HL-60 (cell line): Measurements from ENCODE around the gene ITGB1.

Source experiments
- DNase-seq, 2 experiments: peaks; one replicate each; pipeline ENCODE4 v3.0.0-alpha.2; 2010 to 2020; ENCODE audit warnings: low read depth in 1 of 2, low spot score in 1 of 2
- H3K27ac ChIP-seq: fragments of 250-450 bp; sonication (Bioruptor Pico); replicated peaks from 2 replicates; pipeline ENCODE4 v1.5.1; 2020; ENCODE audit warnings: mild to moderate bottlenecking, moderate library complexity
- H3K27me3 ChIP-seq: fragments of 250-450 bp; sonication (Bioruptor Pico); 2 replicates; pipeline ENCODE4 v1.5.1; 2021; ENCODE audit warnings: mild to moderate bottlenecking, moderate library complexity; ENCODE audit not compliant: insufficient read depth, poor library complexity, severe bottlenecking
- H3K4me3 ChIP-seq: replicated peaks from 2 replicates; pipeline ENCODE4 v1.5.1; 2011; ENCODE audit warnings: mild to moderate bottlenecking, control low read depth, low read length; ENCODE audit not compliant: insufficient read depth
- CTCF ChIP-seq: IDR thresholded peaks from one replicate; pipeline ENCODE4 v1.5.1; 2011; ENCODE audit warnings: low read length, control low read depth, inconsistent platforms; ENCODE audit not compliant: insufficient read depth
- GABPA ChIP-seq: IDR thresholded peaks from 2 replicates; pipeline ENCODE4 v1.6.1; 2012; ENCODE audit warnings: low read depth
- POLR2AphosphoS5 ChIP-seq: IDR thresholded peaks from 2 replicates; pipeline ENCODE4 v1.6.1; 2012; ENCODE audit warnings: low read depth
- REST ChIP-seq: IDR thresholded peaks from 2 replicates; pipeline ENCODE4 v1.6.1; 2012; ENCODE audit warnings: low read depth; ENCODE audit not compliant: insufficient replicate concordance
- SPI1 ChIP-seq: IDR thresholded peaks from 2 replicates; pipeline ENCODE4 v1.6.1; 2012; ENCODE audit warnings: low read depth, mild to moderate bottlenecking, borderline replicate concordance

ITGB1 gene

DNA sequence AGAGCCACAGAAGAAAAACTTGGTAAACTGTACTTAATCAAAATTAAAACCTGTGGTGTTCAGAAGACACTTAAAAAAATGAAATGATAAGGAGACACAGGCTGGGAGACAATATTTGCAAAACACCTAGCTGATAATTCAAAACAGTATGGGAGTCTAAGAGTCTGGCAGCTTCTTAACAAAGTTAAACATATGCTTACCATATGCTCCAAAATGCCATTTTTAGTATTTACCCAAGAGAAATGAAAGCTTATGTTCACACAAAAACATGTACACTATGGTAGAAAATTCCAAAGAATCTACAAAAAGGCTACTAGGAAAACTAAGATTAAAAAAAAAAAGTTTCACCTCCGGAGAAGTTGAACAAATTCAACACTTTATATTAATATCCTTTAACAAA, 48.6 kb downstream of the ITGB1 start:
- no peak for DNase-seq
- H3K4me3 ChIP-seq = no peak overlapping the region
- TF ChIP-seq REST (no peak), GABPA (no peak)
- H3K27ac ChIP-seq = no peak overlapping the region
- no peaks in the 10 kb centered on the region for H3K27me3 ChIP-seq

DNA sequence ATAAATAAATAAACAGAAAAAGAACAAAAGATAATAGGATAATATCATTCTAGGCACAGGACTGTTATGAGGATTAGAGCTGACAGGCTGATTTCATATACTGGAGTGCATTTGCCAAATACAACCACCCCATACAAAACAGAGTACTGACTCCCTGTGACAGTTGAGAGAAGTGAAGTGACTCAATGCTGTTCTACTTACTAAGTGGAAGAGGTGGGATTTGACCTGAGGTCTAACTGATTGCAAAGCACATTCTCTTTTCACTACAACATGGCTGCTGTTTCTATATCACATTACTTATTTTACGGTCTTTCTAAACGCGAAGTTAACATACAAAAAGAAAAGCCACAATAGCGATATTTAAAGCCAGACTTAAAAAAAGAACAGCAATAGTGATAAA, 51.4 kb downstream of the ITGB1 start:
- Histone ChIP-seq H3K27me3 (no peaks in the 10 kb centered on the region), H3K4me3 (no peak overlapping the region), H3K27ac (no peak overlapping the region)
- no peak for TF ChIP-seq GABPA
- no peak for TF ChIP-seq SPI1
- no peak for TF ChIP-seq REST
- no peak for TF ChIP-seq POLR2AphosphoS5
- no peak for TF ChIP-seq CTCF
- DNase-seq = no peak

GRCh38 chr10:32905466-32905865, 52.6 kb downstream of the ITGB1 start:
- DNase-seq = no peak
- no peak overlapping the region for H3K27ac ChIP-seq
- TF ChIP-seq POLR2AphosphoS5 = no peak
- TF ChIP-seq GABPA = no peak
- no peak for TF ChIP-seq SPI1
- TF ChIP-seq CTCF = no peak
- no peak for TF ChIP-seq REST
- no peaks in the 10 kb centered on the region for H3K27me3 ChIP-seq
- no peak overlapping the region for H3K4me3 ChIP-seq

- TF ChIP-seq POLR2AphosphoS5 (no peak), GABPA (no peak), REST (no peak), SPI1 (no peak), CTCF (no peak)
- Histone ChIP-seq H3K27ac (no peak overlapping the region), H3K4me3 (no peak overlapping the region), H3K27me3 (no peaks in the 10 kb centered on the region)
- no peak for DNase-seq
These were observed 56.2 kb downstream of the ITGB1 start for GRCh38 chr10:32901815-32902214.
